ENCODE data around the gene ATF7IP. TPM values are rescaled to one million over a fixed set of nuclear protein-coding genes. Genes with fewer than 3 reads are reported as not detected.
A peak's percentile ranks its signal among the peaks of the same experiment; 100 is the strongest.

Gene ATF7IP
- total RNA-seq, 1 donor = 48.1 TPM

- no peak for DNase-seq (ENCODE audit: low read depth)
- no peak overlapping the region for H3K4me3 ChIP-seq (ENCODE audit: low read depth, low read length)
- no peak for TF ChIP-seq CTCF (IDR thresholded peaks at IDR 0.05; ENCODE audit: insufficient read depth, low read length)
These were observed 3.1 kb upstream of the ATF7IP start for GRCh38 chr12:14362352-14362751.

GRCh38 chr12:14364583-14365271 lies 755 bp upstream of the ATF7IP start:
- DNase-seq (ENCODE audit: low read depth) = no peak
- no peak for TF ChIP-seq CTCF (IDR thresholded peaks at IDR 0.05; ENCODE audit: insufficient read depth, low read length)

GRCh38 chr12:14366209-14367039 lies 942 bp downstream of the ATF7IP start:
- no peak for DNase-seq (ENCODE audit: low read depth)
- peak overlapping the region; percentile 83 for H3K4me3 ChIP-seq (ENCODE audit: low read depth, low read length)
- TF ChIP-seq CTCF (IDR thresholded peaks at IDR 0.05; ENCODE audit: insufficient read depth, low read length) = peak; percentile 28

More at GRCh38 chr12:14364583-14365271, 755 bp upstream of the ATF7IP start:
- H3K4me3 ChIP-seq (ENCODE audit: low read depth, low read length) = peak overlapping the region; percentile 83

- peak overlapping the region; percentile 83 for H3K4me3 ChIP-seq (ENCODE audit: low read depth, low read length)
- TF ChIP-seq CTCF (IDR thresholded peaks at IDR 0.05; ENCODE audit: insufficient read depth, low read length) = no peak
- peak; percentile 58 for DNase-seq (ENCODE audit: low read depth)
These were observed 1.7 kb downstream of the ATF7IP start for GRCh38 chr12:14367040-14367661.

GRCh38 chr12:14369311-14369710 lies 3.8 kb downstream of the ATF7IP start:
- TF ChIP-seq CTCF (IDR thresholded peaks at IDR 0.05; ENCODE audit: insufficient read depth, low read length) = no peak
- H3K4me3 ChIP-seq (ENCODE audit: low read depth, low read length) = no peak overlapping the region
- DNase-seq (ENCODE audit: low read depth) = no peak

- no peak for TF ChIP-seq CTCF (IDR thresholded peaks at IDR 0.05; ENCODE audit: insufficient read depth, low read length)
- DNase-seq (ENCODE audit: low read depth) = peak; percentile 86
- H3K4me3 ChIP-seq (ENCODE audit: low read depth, low read length) = no peak overlapping the region
These were observed 7.7 kb downstream of the ATF7IP start for GRCh38 chr12:14373217-14373616.
